Measurements from ENCODE around the gene KCNE3.

KCNE3 gene

DNA sequence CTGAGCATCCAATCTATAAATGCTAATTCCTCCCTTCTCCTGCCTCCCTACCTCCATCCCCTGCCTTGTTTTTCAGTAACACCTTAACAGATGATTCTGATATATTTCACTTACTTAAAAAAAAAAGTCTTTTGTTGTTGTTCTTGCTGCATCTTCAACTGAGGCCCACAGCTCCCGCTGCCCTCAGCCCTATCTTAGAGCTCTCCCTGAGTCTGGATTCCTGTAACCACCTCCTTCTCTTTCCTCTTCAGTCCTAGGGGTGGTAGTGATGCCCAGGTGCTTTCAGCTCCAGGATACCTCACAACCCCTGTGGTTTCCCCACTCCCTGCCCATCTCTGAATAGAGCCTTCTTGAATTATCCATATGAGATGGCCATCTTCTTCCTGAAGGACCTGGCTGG lies 3.7 kb upstream of the KCNE3 start:
- peak; percentile 12 for DNase-seq

DNA sequence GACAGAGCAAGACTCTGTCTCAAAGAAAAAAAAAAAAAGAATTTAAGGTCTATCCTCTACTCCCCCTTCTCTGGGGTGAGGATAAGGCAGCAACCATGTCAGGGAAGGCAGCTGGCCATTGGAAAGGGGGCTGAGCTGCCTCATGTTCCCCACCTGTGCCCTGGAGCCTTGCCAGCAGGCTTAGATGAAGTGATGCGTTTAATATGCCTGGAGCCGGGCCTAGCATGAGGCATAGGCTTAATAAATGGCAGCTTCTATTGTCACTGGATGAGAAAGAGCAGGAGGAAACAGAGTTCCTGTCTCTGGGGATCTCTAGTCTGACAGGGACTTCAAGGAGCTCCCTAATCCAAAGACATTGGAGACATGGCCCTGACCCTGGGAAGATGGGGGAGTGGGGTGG lies 3.2 kb upstream of the KCNE3 start:
- peak; percentile 23 for DNase-seq

DNA sequence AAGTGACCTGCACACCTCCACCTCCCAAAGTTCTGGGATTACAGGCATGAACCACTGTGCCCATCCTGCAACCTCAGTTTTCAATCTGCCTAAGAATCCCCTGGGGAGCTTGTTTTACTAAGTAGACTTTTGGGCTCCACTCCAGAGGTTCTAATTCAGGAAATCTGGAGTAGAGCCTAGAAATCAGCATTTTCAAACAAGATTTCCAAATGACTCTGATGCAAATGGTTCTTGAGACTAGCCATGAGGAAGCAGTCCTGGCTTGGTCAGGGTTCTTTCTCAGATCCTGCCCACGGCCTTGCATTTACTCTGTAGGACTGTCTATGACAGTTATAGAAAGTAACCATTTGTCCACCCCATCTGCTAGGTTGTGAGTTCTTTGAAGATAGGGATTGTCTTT lies 1.6 kb upstream of the KCNE3 start:
- DNase-seq = no peak

DNA sequence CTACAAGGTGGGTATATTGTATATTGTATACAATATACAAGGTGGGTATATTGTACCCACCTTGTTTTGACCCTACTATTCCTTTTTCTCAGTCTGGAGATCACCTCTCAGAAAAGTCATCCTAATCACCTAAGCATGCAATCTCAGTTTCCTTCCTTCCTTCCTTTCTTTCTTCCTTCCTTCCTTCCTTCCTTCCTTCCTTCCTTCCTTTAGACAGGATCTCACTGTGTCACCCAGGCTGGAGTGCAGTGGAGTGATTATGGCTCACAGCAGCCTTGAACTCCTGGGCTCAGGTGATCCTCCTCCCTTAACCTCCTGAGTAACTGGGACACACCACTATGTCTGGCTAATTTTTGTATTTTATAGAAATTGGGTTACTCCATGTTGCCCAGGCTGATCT lies 1.2 kb upstream of the KCNE3 start:
- DNase-seq = no peak

DNA sequence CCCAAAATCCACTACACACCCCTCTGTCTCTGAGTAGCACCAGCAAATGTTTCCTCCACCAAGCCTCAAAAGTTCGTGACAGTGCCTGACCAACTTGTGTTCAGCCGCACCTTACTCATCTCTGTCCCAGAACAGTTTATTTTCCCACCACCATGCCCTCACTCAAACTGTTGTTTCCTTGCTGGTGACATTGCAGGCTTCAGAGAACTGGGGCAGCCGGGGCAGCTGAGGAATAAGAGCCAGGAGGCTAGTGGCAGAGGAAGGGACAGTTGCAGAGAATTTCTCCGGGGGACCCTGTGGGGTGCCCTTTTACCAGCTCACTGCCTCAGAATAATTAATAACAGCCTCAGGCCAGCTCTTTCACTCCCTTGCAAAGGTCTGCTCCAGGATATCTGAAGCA lies 709 bp upstream of the KCNE3 start:
- peak; percentile 38 for DNase-seq

DNA sequence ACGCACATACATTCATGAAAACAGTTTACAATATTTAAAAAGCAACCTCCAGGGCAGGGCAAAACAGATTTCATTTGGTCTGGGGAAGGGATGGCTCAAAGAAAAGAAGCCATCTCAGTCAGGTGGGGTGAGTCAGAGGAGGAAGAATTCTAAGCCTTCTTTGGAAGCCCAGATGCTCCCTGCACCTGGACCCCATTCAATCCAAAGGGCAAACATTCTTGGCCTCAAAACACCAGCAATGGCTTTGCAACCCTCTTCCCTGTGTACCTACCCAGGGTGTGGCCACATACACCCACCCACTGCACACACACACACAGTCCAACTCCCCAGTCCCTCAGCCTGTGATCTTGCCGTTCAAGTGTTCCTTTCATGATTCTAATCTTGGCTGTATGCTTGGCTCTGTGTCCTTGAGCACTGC lies 2.0 kb downstream of the KCNE3 start:
- DNase-seq = no peak

DNA sequence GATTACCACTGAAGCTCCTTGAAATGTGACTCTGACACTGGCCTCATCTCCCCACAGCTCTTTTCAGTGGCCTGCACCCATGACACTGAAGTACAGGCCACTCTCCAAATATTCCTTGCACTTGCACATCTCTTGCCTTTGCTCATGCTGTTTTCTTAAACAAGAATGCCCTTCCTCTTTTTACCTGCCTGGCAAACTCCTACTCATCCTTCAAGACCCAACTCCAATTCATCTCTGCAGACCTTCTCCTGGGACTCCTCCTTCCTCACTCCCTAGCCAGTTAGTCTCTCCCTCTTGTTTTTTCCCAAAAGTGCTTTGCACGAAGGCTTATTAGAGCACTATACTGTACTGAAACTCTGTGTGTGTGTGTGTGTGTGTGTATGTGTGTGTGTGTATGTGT lies 2.6 kb downstream of the KCNE3 start:
- DNase-seq = no peak

DNA sequence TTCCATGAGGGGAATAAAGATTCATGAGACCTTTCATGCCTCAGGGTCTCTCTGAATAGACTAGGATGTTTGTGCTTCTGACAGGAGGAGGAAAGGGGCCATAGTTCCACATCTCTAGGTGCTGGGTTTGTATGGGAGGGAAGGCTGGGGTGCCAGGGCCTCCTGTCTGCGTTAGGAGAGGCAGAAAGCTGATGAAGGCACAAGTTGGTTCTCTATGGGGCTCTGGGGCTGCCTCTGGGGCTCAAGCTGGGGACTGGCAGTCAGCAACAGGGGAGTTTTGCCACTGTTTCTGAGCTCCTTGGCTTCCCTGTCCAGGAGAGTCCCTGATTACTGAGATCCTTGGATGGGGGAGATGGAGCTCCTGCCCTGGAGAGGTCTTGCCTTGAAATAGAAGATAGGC lies 4.1 kb downstream of the KCNE3 start:
- DNase-seq = peak; percentile 22

DNA sequence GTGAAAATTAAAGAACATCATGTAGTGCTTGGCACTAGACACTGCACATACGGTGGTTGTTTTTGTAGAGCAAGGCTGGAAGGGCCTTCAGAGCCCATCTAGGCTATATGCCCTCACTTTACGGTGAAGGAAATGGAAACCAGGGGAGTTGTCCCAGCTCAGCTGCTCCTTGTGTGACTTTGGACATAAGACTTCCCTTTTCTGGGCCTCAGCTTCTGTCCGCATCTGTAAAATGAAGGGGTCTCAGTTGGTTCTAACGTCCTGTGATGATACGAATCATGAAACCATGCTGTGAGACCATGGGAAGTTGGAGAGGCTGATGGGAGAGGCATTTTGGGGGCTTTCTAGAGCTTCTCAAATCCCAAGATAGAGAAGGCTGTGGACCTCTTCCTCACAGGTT lies 4.7 kb downstream of the KCNE3 start:
- no peak for DNase-seq

DNA sequence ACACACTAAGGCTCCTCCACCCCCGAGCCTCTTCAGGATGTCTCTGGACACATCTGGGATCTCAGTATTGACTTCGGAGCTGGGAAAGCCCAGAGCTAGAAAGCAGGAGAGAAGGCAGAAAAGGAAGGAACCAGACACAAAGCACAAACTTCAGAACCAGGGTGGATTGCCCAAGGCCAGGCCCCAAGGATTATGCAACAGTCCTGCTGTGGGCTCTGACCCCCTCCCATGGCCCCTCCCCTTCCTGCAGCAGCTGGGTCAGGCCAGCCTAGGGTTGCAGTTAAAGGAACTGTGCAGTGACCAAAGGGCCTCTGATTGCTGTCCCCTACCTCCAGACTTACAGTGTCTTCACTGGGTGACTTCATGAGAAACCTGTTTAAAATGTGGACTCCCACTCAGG lies 5.3 kb downstream of the KCNE3 start:
- DNase-seq = peak; percentile 70

DNA sequence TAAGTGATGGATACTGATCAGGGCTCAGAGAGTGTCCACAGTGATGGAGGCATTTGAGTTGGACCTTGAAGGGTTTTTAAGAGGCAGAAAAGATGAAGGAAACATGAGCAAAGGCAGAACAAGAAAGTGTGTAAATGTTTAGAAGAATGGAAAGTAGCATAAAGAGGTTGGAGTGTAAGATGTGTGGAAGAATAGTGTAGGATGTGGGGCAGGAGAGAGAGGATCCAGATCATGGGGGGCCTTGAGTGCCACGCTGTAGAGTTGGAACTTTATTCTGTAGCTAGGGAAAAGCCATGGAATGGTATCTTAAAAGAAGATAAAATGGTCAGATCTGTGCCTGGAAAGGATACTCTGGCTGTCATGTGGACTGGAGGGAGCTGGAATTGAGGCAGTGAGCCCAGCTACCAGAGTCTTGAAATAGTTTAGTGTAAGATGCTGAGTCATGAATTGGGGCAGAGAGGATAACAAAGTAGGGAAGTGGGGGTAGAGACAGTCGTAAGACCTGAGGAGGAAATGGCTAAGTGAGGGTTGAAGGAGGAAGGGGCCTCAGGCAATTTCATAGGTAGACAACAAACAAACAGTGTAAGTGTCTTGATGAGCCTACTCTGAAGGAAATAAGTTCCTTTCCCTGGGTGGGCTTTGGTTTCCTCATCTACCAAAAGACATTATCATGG lies 6.7 kb downstream of the KCNE3 start:
- peak; percentile 51 for DNase-seq

DNA sequence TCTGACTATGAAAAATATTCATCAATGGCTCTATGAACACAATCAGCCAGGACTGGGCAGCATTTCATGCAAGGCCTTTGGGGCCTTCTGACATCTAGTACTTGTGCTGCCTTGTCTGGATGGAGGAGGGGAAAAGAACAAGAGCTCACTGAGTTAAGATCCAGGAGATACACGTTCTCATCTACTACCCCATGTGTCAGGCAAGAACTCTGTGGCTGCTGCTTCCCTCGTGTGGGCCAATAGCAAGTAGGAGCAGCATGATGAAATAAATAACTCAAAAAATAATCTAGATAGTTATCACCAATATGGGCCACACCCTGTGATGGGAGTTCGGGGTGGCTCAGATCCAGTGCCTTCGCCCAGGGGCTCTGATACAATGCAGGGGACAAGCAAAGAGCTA lies 7.3 kb downstream of the KCNE3 start:
- peak; percentile 31 for DNase-seq

DNA sequence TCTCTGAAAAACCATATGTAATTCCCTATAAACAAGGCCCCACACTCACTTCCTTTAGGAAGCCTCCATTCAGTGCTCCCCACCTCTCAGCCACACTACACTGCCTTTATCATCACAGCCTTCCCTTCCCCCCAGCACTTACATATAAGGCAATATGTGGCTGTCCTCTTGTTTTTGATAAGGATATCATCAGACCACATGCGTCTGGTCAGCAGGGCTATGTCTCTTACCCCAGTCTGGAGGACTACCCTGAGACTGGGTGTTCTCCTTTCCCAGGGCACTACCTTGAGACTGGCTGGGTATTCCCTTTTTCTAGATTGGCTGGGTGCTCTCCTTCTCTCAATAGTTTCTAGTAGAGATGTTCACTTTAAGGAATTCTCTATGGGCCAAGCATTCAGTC lies 7.8 kb downstream of the KCNE3 start:
- no peak for DNase-seq

DNA sequence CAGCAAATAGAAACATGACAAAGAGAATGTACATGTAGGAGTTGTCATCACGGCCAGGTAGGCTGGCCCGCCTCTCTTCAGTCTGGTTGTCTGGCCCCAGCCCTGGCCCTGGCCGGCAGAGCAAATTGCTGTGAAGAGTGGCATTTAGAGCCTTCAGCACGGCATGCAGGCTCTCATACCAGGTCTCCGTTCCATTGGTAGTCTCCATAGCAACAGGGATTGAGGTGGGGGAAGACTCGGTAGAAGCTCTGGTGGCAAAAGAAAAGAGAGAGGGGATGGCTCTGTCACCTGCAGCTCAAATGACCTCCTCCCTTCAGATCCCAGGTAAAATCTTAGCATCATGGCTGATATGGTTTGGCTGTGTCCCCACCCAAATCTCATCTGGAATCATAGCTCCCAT lies 10.0 kb downstream of the KCNE3 start:
- no peak for DNase-seq

DNA sequence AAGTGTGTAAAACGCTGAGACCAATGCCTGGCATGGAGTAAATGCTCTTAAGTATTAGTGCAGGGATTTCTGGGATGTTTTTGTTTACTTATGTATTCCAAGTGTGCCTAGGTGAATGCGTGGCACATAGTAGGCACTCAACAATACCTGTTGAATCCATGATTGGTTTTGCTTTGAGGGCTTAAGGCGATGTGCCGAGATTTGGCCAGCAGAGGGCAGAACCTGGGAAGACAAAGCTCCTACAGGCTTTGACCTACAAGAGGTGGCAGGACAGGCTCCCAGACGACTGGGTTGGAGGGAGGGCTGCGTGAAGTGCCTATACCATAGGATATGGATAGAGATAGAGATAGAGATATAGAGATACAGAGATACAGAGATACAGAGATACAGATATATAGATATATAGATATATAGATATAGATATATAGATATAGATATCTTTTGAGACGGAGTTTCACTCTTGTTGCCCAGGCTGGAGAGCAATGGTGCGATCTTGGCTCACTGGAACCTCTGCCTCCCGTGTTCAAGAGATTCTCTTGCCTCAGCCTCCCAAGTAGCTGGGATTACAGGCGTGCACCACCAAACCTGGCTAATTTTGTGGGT lies 13.9 kb downstream of the KCNE3 start:
- DNase-seq = peak; percentile 86

DNA sequence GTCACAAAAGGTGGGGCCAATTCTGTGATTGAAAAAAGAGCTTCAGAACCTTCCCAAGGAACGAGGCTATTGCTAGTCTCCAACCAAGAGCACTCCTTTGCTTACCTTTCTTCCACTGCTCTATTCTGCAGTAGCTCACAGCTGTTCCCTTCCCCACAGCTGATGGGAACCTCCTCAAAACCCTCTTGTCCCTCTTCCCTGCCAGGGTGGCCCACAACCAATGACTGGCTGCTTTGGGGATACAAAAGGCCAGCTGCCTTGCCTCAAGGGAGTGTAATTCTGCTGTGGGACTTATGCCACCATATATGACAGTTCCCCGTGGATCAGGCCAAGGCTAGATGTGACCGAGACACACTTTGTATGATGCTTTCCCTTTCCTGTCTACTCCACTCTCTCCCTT lies 15.0 kb downstream of the KCNE3 start:
- peak; percentile 20 for DNase-seq

DNA sequence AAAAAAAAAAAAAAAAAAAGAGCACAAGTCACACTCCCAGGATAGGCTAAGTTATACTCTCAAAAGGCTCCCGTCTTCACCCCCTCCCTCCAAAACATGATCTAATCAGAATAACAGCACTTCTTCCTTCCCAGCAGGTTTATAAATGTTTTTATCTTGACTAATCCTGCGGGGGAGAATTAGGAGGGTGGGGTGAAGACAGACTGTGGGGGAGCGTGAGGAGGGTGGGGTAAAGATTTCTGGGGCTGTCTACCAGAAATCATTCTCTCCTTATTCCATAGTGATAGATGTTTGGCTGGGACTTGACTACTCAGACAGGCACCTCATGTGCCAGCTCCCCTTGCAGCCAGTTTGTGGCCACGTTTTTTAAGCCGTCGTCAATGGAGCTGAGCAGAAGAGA lies 17.0 kb downstream of the KCNE3 start:
- DNase-seq = peak; percentile 16

DNA sequence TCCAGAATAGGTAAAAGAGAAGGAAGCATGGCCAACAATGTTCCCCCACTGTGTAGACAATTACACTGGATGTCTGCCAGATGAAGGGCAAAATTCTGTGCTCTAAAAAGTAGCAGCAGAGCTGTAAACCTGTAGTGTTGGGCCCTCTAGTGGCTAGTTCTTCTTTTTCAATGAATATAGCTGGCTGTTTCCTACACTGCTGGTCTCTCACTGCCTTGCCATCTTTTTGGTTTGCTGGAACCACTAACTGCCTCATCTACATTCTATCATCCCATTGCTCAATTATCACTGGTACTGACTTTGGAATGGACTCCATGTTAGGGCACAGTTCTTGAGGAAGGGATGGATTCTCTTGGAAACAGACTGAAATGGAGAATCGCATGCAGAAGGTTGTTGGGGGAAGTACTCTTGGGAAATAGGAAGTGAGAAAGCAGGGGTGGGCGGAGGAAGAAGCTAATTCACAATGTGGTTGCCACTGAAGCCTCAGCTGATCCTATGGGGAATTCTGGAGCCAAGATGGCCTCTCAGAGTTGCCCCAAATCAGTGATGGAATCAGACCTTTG lies 17.9 kb downstream of the KCNE3 start:
- peak; percentile 58 for DNase-seq

DNA sequence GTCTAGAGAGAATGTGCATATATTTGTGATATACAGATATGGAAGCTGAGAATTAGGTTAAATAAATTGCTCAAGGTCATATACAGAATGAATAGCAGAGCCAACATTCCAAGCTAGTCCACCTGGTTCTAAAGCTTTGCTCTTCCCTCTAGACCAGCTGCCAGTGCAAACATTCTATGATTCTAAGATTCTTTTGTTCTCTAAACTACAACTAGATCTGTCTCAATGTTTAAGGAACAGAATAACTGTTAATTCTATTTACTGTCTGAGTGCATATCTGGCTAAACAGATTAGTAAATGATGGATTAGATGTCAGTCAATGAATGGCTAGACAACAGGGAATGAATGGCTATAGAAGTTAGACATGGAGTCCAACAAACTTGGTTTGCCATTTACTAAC lies 19.6 kb downstream of the KCNE3 start:
- no peak for DNase-seq

DNA sequence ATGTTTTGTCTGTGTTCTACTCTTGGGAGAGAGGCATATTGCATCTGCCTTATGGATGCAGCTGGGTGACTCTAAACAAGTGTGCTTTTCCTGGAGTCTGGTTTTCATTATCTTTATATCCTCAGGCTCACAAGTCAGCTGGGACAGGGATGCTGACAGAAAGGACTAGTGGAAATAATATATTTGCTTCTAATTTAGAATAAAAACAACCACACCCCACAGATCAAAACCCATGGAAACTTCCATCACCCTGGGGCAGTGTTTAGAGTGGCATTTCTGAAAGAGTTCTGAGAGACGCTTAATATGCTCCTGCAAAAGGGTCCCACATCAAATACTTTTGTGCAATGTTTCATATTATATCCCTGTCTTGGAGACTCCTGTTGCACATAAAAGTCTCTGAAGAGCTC lies 20.8 kb downstream of the KCNE3 start:
- DNase-seq = no peak

DNA sequence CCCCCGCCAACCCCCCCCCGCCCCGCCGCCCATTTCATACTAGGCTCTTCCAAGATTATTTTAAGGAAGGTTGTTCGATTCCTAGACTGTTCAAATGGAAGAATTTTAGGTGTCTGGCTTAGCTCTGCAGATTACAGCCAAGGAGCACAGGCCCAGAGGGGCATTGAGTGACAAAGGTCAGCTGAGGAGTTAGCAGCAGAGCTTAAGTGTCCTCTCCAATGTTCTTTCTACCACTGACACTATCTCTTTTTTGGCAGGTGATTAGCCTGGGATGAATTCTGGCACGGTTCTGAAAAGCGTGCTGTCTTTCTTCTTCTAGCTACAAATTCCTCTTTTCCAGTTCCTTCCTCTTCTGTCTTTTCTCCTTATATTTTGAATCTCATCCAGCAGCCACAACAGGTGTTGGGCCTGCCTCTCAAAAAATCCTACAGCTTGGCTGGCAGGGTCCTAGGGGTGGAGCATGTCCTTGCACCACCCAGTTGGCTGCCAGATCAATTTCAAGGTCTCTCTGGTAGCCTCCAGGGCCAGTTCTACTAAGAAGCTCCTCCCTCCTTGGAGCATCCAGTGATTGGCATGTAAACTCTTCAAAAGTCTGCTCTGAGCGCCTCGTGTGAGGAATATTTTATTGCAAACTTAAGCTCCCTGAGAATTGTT lies 23.0 kb downstream of the KCNE3 start:
- no peak for DNase-seq

DNA sequence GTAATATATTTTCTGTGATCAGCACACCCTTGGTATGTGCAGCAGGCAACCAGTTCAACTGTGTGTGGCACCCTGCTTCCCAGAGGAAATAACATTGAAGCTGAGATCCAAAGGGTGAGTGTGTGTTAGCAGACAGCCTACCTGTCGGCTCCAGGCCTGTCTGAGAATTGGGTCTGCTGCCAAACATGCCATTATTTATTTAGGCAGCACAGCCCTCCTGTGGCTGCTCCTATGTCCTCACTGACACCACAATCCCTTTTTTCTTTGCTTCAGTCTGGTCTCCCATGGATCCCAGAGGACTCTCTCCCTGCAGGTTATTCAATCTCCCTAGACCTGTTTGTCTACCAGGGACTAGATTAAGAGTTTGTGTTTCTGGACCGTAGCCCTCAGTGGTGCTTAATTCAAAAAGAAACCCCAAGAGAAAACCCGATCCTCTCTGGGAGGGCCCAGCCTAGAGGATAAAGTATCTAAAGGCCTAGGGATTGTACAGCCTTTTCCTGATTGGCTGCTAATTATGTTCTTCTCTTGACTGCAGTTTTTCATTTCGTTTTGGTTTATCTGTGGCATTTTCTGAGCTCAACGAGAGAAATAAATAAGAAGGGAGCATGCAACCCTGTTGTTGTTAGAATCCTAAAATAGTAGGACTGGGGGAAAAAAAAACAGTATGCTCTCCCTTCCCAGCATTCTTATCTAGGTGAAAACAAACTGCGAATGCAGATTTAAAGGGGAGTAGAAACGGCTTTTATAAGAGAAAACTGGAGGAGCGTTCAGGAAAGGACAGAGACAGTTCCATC lies 24.1 kb downstream of the KCNE3 start:
- DNase-seq = peak; percentile 76

DNA sequence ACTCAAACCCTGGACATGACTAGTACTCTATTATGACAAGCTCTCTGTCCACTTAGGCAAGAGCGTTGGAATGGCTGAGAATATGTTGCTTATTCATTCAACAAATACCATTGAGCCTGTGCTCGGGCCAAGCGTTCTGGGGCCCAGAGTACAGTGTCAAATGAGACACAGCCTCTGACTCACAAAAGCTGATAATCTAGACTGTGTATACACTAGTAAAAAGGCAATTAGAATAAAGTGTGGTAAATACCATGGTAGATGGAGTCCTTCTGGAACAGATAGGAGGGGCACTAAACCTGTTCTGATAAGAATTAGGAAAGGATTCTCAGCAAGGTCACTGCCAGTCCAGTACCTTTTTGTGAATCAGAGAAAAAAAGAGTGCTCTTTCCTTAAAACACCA lies 24.7 kb downstream of the KCNE3 start:
- DNase-seq = no peak

All from islet precursor cell (in vitro differentiated cells).